GM19463 (cell line): ENCODE measurements around the gene FARS2.

Source experiments
- ATAC-seq: cut with Tn5 transposase; IDR thresholded peaks from one replicate; pipeline ENCODE4 v1.9.1; 2021; ENCODE audit warnings: mild to moderate bottlenecking, moderate library complexity; ENCODE audit not compliant: unreplicated experiment

Gene FARS2

DNA sequence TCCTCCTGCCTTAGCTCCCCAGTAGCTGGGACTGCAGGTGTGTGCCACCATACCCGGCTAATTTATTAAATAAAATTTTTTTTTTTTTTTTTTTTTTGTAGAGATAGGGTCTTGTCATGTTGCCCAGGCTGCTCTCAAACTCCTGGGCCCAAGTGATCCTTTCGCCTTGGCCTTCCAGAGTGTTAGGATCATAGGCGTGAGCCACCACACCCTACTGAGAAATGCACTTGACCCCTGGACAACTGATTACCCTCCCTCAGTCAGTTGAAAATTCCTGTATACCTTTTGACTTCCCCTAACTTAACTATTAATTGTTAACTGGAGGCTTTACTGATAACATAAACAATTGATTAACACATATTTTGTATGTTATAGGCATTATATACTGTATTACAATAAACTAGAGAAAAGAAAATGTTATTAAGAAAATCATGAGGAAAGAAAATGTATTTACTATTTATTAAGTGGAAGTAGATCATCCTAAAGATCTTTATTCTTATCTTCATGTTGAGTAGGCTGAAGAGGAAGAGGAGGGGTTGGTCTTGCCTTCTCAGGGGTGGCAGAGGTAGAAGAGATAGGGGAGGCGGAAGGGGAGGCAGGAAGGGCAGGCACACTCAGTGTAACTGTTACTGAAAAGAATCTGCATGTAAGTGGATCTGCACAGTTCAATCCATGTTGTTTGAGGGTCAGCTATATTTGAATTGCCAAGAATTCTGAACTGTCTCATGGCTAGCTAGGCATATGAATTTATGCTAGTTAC, 104.3 kb downstream of the FARS2 start:
- ATAC-seq, result no peak

DNA sequence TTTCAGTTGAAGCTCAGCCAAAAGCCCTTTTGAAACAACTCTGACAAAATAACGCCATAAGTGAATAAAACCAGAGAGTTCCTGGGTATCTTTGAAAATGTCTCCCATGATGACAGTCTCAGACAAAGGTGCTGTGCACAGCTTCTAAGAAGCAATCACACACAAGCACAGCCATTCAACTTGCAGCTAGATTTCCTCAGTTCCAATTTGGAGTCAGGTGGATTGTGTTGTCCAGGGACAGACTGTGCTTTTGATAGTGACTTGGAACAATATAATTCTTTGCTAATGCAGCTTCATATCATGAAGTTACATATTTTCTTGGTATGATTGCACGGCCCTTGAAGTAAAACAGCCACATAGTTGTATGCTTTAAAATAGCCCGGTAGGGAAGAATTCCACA, 105.6 kb downstream of the FARS2 start:
- ATAC-seq, result no peak

DNA sequence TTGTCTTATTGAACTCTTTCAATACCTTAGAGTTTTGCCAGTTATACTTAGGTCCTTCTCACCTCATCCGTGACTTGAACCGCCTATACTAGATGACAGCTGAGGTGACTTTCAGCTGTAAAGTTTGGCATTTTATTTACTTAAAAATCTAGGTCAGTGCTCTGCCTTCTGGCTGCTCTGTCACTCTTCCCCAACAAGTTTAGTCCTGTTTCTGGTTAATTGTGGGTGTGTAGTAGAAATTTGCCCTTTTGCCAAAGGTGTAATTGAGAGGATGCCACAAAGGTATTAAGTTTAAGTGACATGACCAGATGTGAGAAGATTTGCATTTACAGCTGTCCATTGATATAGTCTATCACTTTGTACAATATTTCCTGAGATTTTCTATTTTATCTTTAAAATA, 106.2 kb downstream of the FARS2 start:
- ATAC-seq, result no peak

DNA sequence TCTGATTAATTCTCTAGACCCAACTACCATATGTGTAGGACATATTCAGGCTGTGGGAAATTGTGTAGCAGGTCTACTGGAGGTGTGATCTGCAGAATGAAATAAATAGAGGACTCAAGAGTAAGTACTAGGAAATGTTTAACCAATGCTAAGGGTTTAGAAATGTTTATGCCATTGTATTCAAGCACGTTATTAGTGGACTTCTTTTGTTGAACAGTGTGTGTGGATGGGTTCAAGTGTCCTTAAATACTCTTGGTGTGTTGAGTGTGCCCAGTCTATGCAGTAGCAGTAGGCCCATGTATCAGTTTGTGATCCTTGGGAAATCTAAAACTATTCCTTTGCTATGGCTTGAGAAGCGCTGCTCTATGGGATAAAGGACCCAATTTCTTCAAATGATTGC, 112.1 kb downstream of the FARS2 start:
- no peak for ATAC-seq

DNA sequence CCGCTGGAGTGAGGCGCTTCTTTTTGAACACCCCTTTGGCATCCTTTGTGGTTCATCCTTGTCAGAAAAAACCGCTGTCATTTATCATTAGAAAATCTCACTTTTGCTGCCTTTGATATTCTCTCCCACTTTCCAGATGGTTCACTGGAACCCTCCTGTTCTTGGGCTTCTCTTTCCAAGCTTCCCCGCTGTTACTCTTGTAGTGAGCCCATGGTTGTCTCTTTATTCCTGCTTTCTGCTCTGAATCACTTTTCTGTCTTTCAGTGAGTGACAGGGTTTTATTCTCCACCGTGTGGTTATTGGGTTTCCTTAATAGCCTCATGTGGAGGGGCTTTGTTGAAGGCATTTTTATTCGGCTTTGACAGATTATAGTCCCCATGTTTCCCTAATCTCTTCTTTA, 117.0 kb downstream of the FARS2 start:
- no peak for ATAC-seq

DNA sequence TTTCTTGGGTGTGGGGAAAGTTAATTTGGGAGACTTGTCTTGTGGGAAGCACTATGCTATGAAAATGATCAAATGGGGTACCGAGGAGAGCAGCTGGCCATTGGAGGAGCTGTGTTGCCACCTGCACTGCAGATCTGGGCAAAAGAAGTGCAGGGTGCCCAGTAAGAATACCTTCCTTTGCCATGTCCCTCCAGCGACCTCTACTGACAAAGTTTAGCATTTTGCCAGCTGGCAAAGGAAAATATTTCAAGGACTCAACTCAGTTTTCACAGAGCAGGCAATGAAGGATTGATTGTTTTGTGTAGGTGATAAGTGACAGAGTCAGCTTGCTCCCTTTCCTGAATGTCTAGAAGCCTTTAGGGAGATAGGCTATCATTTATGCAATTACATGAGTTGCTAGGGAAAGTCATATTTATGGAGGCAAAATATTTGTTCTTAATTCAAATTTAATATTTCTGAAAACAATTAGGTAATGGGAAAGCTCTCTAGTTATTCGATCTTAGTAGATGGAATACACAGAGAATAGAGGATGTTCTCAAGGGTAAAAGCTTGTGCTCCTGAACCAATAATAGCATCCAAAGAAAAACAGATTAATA, 118.4 kb downstream of the FARS2 start:
- ATAC-seq, result no peak

DNA sequence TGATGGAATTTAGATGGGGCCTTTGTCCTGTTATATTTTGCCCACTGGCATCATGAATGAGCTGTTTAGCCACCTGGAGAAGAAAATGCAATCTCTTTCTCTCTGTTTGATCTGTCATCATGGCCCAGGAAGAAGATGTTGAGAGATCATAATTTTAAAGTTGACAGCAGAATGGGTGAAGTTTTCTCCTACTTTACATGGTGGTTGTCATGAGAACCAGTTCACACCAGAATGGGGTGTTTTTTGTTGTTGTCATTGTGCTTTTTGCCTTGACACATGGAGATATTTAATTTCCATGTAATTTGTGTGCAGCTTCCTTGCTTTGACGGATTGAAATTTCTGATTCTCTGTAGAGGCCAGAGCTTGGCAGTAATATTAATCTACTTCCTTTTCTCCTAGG, 122.5 kb downstream of the FARS2 start:
- ATAC-seq, result no peak

DNA sequence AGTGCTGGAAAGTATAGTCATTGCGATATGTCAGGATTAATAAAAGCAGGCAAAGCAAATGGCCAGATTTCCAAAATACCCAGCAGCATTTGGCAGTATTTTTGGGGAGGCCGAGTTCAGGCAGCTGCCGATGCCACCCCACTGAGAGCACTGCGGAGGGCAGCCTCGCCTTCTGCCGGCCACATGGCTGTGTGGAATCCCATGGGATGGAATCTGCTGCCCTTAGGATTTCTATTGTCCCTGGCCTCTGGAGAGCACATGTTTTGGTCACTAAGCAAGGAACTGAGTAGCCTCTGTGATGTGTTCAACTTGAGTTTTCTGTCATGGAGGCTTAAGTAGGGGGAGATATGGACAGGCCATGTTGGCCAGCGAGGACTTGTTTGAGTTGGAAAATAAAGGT, 123.0 kb downstream of the FARS2 start:
- ATAC-seq, result no peak

DNA sequence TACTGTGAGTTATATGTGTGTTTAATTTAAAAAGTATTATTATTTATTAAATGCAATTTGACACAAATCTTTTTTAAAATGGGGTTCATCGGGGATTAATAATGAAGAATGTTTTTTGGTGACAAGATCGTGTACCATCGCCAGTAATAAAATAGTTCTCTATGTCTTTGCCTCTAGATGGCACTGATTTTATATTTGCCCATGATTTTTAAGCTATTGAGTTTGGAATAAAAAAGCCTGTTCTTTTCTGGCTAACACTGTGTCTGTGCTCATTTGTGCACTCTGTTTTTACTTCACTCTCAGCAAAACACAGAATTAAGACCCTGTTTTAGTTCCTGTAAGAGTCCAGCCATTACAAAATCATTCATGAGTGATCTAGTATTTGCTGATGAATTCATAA, 127.0 kb downstream of the FARS2 start:
- no peak for ATAC-seq

DNA sequence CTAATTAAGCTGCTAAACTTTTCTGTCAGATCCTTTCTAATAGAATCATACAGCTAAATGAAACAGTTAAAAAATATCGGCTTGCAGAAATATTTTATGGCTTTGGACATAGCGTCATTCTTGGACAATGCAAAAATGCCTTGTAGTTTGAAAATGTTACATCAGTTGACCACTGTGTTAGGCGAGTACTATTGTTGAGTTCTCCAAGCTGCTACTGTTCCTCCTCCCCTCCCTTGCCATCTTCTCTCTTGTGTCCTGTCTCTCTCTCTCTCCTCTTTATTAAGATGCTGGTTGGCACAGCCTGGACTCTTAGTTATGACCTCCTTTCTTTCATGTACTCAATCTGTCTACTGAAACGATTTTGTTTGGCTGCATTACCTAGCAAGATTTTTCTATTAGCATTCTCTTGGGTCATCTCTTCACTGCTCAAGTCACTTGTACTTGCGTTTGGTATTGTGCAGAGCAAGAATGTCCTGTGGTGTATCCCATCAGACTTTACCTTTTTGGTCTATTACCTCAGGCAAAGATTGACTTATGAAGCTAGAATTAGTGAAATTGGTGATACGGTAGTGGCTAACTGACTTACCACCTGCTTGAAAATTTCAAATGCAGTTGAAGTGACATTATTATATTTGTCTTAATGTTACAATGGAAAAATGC, 127.9 kb downstream of the FARS2 start:
- no peak for ATAC-seq

DNA sequence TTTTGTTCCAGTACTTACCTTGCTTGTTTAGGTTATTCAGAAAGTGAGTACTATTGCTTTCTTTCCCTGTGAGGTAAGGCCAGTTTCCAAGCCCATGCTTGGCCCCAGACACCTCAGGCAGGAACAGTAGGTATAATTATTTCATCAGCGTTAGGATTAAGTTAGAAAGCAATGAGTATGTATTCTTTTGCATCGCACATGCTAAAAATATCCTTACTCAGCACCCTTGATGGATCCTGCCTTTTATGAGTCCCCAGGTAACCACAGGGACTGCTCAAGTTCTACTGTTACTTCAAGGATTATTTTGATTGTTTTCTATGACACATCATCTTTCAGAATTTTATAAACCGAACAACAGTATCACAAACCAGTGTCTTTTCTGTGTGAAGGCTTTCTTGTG, 128.9 kb downstream of the FARS2 start:
- no peak for ATAC-seq

DNA sequence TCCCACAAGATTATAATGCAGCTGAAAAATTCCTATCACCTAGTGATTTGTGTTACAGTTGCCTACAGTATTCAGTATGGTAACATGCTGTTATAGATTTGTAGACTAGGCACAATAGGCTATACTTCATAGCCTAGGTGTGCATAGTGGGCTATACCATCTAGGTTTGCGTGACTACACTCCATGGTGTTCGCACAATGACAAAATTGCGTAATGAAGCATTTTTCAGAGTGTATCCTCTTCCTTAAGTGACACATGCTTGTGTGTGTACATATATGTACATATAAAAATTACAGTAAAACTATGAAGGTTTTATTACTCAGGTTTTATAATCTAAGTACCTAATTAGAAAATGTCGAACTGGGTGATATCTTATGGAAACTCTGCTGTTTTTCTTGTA, 133.0 kb downstream of the FARS2 start:
- no peak for ATAC-seq

DNA sequence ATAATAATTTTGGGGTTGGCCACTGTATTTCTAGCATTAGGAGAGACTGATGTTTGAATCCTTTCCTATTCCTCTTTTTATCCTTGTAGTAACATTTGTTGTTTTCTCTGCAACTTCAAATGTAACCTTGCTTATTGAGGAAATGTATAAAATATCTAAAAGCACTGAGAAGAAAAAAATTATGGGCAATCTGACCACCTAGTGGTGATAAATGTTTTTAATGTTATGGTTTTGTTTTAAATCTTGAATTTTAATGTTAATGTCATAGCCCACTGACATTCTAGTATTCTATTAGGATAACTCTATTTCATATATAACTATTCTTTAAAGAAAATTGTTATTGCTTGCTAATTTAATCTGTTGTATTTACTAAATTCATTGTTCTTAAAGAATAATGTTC, 134.4 kb downstream of the FARS2 start:
- ATAC-seq, result no peak

DNA sequence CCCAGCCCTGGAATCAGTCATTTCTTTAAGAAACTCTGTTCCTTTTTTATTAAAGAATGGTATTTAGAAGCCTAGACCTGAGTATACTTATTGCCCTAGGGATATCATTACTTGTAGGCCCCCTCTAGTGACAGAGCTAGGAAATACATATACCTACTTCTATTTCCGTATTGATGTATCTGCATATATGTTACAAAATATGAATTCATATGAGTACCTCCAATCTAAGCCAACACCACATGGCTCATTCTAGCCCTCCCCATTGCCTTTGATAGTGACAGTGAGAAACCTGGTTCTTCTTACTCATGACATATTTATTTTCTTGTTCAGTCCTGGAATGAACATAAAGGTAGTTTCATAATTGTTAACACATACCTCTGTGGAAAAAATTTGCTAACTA, 137.2 kb downstream of the FARS2 start:
- ATAC-seq, result no peak

DNA sequence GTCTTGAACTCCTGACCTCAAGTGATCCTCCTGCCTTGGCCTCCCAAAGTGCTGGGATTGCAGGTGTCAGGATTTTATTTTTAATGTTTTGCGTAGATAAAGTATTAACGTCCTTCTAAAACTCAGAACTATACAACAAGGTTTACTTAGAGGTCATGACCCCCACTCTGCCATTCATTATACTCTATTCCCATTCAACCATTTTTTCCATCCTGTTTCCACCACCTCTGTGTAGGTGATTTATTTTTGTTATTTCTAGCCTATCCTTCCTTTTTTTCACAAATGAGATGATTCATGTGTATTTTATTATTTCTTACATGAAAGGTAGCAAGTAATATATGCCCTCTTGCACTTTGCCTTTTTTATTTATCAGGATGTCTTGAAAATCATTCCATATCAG, 138.1 kb downstream of the FARS2 start:
- ATAC-seq, result no peak

DNA sequence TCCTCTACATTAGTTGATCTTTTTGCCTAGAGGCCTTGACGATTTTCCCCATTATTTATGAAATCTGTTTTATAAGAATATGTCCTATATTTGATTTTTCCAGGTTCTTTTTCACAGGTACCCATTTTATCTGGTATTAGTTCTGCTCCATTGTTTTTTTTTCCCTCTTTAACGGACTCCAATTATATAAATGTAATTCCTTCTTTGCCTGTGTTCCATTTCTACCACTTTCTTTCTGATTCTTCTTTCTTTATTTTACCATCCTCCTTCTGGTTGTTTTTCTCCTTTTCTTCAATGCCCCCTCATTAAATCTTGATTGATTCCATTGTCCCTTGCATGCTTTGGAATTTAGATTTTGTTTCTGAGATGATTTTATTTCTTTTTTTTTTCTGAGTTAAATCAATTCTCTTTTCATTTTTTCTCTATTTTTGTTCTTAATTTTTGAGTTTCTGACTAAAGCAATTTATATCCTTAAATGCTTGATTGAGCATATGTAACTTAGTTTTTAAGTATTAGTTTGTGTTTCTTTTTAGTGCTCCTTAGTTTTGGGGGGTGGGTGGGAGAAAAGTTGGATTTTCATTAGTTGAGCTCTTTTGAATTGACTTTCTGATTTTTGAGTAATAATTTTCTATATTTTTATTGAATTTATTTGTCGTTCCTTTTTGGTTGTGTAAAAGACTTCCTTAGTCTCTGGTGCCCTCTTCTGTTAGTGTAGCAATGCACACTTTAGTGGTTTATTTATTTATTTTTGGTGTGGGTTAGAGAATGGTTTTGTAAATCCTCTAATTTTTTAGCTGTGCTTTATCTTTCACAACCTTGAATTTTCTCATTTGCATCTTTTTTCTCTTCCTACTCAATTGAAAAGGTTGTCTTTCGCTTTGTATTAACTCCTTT, 140.8 kb downstream of the FARS2 start:
- ATAC-seq, result no peak

DNA sequence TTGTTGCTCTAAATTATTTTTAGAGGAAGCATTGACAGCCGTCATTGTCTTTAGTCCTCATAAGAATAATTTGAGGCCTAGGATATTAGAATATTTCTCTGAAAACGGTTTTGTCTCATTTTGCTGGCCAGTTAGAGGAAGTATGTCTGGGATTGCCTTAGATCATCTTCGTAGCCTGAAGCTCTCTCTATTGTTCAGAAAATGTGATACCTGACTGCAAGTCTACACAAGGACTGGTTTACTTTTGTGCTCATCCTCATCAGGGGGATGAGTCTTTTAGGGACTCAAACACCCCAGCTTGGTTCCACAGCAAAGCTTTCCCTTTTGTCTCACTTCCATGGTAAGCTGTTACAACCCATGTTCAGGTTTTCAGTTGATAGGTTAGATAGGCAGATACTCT, 141.8 kb downstream of the FARS2 start:
- no peak for ATAC-seq

DNA sequence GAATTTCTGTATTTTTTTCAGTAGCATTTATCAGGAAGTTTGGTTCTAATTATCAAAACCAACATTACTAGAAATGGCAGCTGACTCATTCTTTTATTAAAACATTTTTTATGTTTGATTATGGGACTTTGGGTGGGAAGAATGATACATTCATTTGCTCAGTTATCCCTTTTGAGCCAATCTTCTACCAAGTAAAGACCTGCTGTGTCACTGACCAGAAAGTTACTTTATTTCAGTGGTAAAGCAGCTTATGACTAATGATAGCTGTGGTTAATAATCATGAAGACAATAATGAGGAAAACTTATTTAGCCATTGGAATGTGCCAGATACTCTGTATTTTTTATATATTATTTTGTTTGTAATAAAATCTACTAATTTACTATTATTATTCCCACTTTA, 142.3 kb downstream of the FARS2 start:
- no peak for ATAC-seq

DNA sequence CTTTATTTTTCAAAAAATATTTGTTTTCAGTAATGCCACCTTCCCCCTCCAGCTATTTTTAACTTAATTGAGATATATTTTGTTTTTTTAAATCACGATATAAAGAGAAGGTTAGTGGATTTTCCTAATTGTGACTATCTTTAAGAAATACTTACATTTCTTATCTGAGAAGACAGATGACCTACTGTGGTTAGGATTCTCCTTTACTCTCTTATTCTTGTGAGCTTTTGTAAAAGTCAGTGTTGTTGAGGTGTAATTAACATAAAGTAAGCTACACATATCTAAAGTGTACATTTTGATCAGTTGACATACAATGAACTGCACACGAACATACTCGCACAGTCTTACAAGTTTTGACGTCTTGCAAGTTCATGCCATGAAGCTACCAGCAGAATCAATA, 144.7 kb downstream of the FARS2 start:
- no peak for ATAC-seq

DNA sequence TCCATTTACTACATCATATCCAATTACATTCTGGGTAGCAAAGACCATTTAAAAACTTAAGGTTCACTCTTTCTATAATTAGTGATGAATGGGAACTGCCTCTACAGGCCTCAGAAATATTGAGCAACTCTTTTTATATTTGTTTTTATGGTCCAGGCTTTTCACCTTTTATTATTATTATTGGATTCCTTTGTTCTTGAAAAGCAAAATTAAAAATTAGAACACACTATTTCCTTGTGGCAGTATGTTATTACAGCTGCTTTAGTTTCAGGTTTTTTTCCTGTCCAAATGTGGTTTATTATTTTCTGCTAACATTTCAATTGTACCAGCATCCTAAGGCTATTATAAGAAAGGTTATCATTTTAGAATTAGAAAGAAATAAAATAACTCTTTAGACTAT, 150.1 kb downstream of the FARS2 start:
- ATAC-seq, result no peak

DNA sequence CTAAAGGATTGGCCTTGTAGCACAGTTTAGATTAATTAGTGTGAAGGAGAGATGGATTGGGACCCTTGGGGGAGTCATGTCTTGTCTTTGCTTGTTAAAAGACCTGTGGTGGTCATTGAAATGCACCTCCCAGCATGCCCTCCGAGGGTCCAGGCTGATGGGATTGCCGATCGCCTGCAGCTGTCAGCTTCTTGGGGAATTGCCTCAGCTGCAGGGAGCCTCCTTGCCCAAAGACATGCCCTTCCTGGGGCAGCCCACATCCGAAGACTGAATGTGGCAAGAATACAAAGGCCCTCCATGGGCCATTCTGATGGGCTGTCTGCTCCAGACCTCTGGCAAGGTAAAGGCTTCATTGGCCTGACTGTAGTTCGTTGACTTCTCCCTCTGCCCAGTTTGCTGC, 150.7 kb downstream of the FARS2 start:
- ATAC-seq, result no peak
